HCT116 (cell line): ENCODE results near the gene MDFIC2. TPM values are rescaled to one million over a fixed set of nuclear protein-coding genes. Genes with fewer than 3 reads are reported as not detected.

Experiments used
- ATAC-seq: fragments of 200-7000 bp; cut with Tn5 transposase; 2 replicates; pipeline ENCODE4 v1.9.1; 2020; ENCODE audit warnings: mild to moderate bottlenecking, moderate library complexity
- BruUV-seq: library from RNA; stranded (reverse); fragments of 400-500 nt; replicated peaks from 2 replicates; lab custom pipeline; 2021; lab: Mats Ljungman, UMichigan
- CTCF ChIA-PET: fragments of 300-600 bp; sonication (Branson Sonifier 250); formaldehyde crosslinking; loops from one replicate; lab custom pipeline; 2021; ENCODE audit warnings: antibody characterized with exemption; lab: Charles Lee
- POLR2A ChIA-PET: fragments of 300-600, 350-600 bp; sonication (Branson Sonifier 250); formaldehyde crosslinking; loops from one replicate; lab custom pipeline; 2021; ENCODE audit warnings: antibody characterized with exemption; lab: Charles Lee
- RAD21 ChIA-PET, 2 experiments: fragments of 300-600 bp; sonication (Branson Sonifier 250); formaldehyde crosslinking; loops; one replicate each; lab custom pipeline; 2023; ENCODE audit warnings: low total read pairs in 2 of 2; ENCODE audit not compliant: uncharacterized antibody in 2 of 2, unreplicated experiment in 2 of 2, low non-redundant PET in 1 of 2; lab: Charles Lee
- DNase-seq: peaks from one replicate; pipeline ENCODE4 v3.0.0-alpha.2; 2010; ENCODE audit warnings: low read depth, low spot score
- H2AFZ ChIP-seq: fragments of 200-600 bp; shearing (Covaris generic), sonication (generic); 2 replicates; pipeline ENCODE4 v1.6.1; 2017; ENCODE audit warnings: low read depth, mixed run types, mixed read lengths, antibody characterized with exemption, low read length; ENCODE audit not compliant: poor library complexity, severe bottlenecking
- H3K27ac ChIP-seq: 2 replicates; pipeline ENCODE4 v1.5.1; 2012; ENCODE audit warnings: low read depth, low read length
- H3K27me3 ChIP-seq: fragments of 200-600 bp; sonication (generic); 2 replicates; pipeline ENCODE4 v1.6.1; 2016; ENCODE audit warnings: mixed run types, low read length, mixed read lengths; ENCODE audit not compliant: insufficient read depth
- H3K36me3 ChIP-seq, 2 experiments: fragments of 200-500 bp in 1 of 2; fragments of 200-600 bp in 1 of 2; sonication (Bioruptor generic) in 1 of 2; sonication (generic) in 1 of 2; 2 replicates each; pipeline versions ENCODE4 v1.5.1 to v1.6.1; 2014 to 2016; ENCODE audit warnings: low read length in 2 of 2, inconsistent platforms in 1 of 2, mixed read lengths in 1 of 2, mixed run types in 1 of 2; ENCODE audit not compliant: insufficient read depth in 2 of 2, control insufficient read depth in 1 of 2
- H3K4me1 ChIP-seq, 2 experiments: fragments of 200-600 bp in 1 of 2; sonication (generic) in 1 of 2; 2 replicates each; pipeline versions ENCODE4 v1.5.1 to v1.6.1; 2012 to 2017; ENCODE audit warnings: low read length in 2 of 2, inconsistent platforms in 1 of 2, mild to moderate bottlenecking in 1 of 2, mixed read lengths in 1 of 2, mixed run types in 1 of 2, moderate library complexity in 1 of 2; ENCODE audit not compliant: insufficient read depth in 2 of 2, control insufficient read depth in 1 of 2
- H3K4me2 ChIP-seq: fragments of 200-600 bp; sonication (generic); 2 replicates; pipeline ENCODE4 v1.6.1; 2017; ENCODE audit warnings: mixed run types, low read length, mixed read lengths
- H3K4me3 ChIP-seq, 2 experiments: fragments of 200-600 bp in 1 of 2; sonication (generic) in 1 of 2; replicated peaks in 1 of 2; 2 replicates each; pipeline ENCODE4 v1.5.1; 2011 to 2016; ENCODE audit warnings: low read length in 2 of 2, control low read depth in 1 of 2, low read depth in 1 of 2, mild to moderate bottlenecking in 1 of 2, mixed read lengths in 1 of 2, mixed run types in 1 of 2
- H3K79me2 ChIP-seq: fragments of 200-600 bp; sonication (generic); 2 replicates; pipeline ENCODE4 v1.6.1; 2017; ENCODE audit warnings: mild to moderate bottlenecking, mixed run types, low read length, moderate library complexity, mixed read lengths; ENCODE audit not compliant: insufficient read depth
- H3K9ac ChIP-seq: fragments of 200-600 bp; sonication (generic); 2 replicates; pipeline ENCODE4 v1.6.1; 2016; ENCODE audit warnings: low read length, mixed read lengths
- H3K9me2 ChIP-seq: fragments of 200-600 bp; sonication (generic), shearing (Covaris generic); 2 replicates; pipeline ENCODE4 v1.6.1; 2017; ENCODE audit warnings: mixed run types, mild to moderate bottlenecking, moderate library complexity; ENCODE audit not compliant: insufficient read depth
- H3K9me3 ChIP-seq, 2 experiments: fragments of 200-500 bp in 1 of 2; fragments of 200-600 bp in 1 of 2; sonication (Bioruptor generic) in 1 of 2; sonication (generic) in 1 of 2; 2 replicates each; pipeline ENCODE4 v1.6.1; 2014 to 2017; ENCODE audit warnings: low read length in 2 of 2, mixed read lengths in 2 of 2, inconsistent platforms in 1 of 2, low read depth in 1 of 2, mild to moderate bottlenecking in 1 of 2, mixed run types in 1 of 2, moderate library complexity in 1 of 2; ENCODE audit not compliant: control insufficient read depth in 1 of 2, insufficient read depth in 1 of 2
- H4K20me1 ChIP-seq: fragments of 200-600 bp; sonication (generic), shearing (Covaris generic); 2 replicates; pipeline ENCODE4 v1.6.1; 2017; ENCODE audit warnings: mixed run types, mild to moderate bottlenecking, moderate library complexity; ENCODE audit not compliant: insufficient read depth
- CBX3 ChIP-seq: IDR thresholded peaks from 2 replicates; pipeline ENCODE4 v1.6.1; 2012; ENCODE audit warnings: low read depth
- FOSL1 ChIP-seq: IDR thresholded peaks from 2 replicates; pipeline ENCODE4 v1.6.1; 2012; ENCODE audit warnings: low read depth
- JUND ChIP-seq: IDR thresholded peaks from 2 replicates; pipeline ENCODE4 v1.6.1; 2012
- POLR2A ChIP-seq: IDR thresholded peaks from 2 replicates; pipeline ENCODE4 v1.7.0; 2011; ENCODE audit warnings: borderline replicate concordance; ENCODE audit not compliant: insufficient read depth, insufficient read length; ENCODE audit errors: extremely low read depth
- POLR2AphosphoS5 ChIP-seq: IDR thresholded peaks from 2 replicates; pipeline ENCODE4 v1.6.1; 2011; ENCODE audit warnings: mild to moderate bottlenecking, low read depth, low read length, moderate library complexity
- RAD21 ChIP-seq: IDR thresholded peaks from 2 replicates; pipeline ENCODE4 v1.6.1; 2012; ENCODE audit warnings: low read depth, mild to moderate bottlenecking
- SIN3A ChIP-seq: IDR thresholded peaks from 2 replicates; pipeline ENCODE4 v1.6.1; 2012; ENCODE audit warnings: low read depth
- SRF ChIP-seq: IDR thresholded peaks from 2 replicates; pipeline ENCODE4 v1.6.1; 2012; ENCODE audit warnings: low read depth
- TCF7L2 ChIP-seq: IDR thresholded peaks from 2 replicates; pipeline ENCODE4 v1.7.0; 2011; ENCODE audit warnings: borderline replicate concordance, inconsistent platforms; ENCODE audit not compliant: insufficient read depth, insufficient read length; ENCODE audit errors: extremely low read depth
- ZFX ChIP-seq: fragments of 450-650 bp; IDR thresholded peaks from 2 replicates; pipeline ENCODE4 v1.6.1; 2017
- ZNF274 ChIP-seq: fragments of 200-500 bp; sonication (Bioruptor generic); IDR thresholded peaks from 2 replicates; pipeline ENCODE4 v1.6.1; 2014; ENCODE audit warnings: mild to moderate bottlenecking, low read depth, low read length, inconsistent platforms
- intact Hi-C: fragments of 100-400 bp; cut with micrococcal nuclease; formaldehyde crosslinking; loops from 2 replicates; pipeline ENCODE4 v1.10.0; 2022
- total RNA-seq: library from RNA; stranded (reverse); gene quantifications from one replicate; pipeline ENCODE4 v1.2.1, GENCODE V29; 2021; ENCODE audit not compliant: unreplicated experiment

Gene MDFIC2
- total RNA-seq, 1 experiment from 2014 or later, result not detected

DNA sequence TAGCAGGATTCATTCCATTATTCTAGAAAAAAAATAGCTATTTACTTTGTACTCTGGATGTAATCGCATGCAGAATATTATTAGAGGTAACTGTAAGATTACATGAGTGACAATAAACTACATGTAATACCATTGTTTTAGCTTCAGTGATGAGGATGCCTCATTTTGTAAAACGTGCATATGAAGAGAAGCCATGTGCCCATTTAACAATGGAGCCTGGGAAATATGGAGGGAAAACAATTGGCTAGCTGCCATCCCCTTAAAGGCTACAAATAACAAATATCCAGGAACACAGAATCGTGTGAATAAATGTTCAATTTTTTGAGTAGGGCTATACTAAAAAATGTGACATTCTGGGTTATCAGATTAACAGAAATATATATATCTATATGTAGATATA lies 161.8 kb downstream of the MDFIC2 start:
- Histone ChIP-seq H3K4me3 (no peak overlapping the region), H3K9ac (no peak overlapping the region), H3K9me3 (peaks cover 0 to 2% of the 10 kb centered on the region in 2 experiments; a peak in 1 of 4 replicates), H3K27ac (no peak overlapping the region), H2AFZ (no peak overlapping the region), H4K20me1 (no peaks in the 10 kb centered on the region)
- RAD21 ChIA-PET, result no interaction called here
- CTCF ChIA-PET, result no interaction called here
- no peak for TF ChIP-seq SIN3A
- no peak for TF ChIP-seq ZNF274
- no peak for TF ChIP-seq TCF7L2
- TF ChIP-seq POLR2A, result no peak
- TF ChIP-seq, all 23 proteins: peak for 0
- Histone ChIP-seq H3K79me2 (no peaks in the 10 kb centered on the region), H3K9me2 (no peaks in the 10 kb centered on the region), H3K4me2 (no peak overlapping the region), H3K4me1 (no peaks in the 10 kb centered on the region), H3K27me3 (no peaks in the 10 kb centered on the region), H3K36me3 (no peaks in the 10 kb centered on the region)
- DNase-seq (no peak), ATAC-seq (no peak)
- POLR2A ChIA-PET, result no interaction called here
- intact Hi-C loops, result no loop called here
- BruUV-seq, result no TSS peak

DNA sequence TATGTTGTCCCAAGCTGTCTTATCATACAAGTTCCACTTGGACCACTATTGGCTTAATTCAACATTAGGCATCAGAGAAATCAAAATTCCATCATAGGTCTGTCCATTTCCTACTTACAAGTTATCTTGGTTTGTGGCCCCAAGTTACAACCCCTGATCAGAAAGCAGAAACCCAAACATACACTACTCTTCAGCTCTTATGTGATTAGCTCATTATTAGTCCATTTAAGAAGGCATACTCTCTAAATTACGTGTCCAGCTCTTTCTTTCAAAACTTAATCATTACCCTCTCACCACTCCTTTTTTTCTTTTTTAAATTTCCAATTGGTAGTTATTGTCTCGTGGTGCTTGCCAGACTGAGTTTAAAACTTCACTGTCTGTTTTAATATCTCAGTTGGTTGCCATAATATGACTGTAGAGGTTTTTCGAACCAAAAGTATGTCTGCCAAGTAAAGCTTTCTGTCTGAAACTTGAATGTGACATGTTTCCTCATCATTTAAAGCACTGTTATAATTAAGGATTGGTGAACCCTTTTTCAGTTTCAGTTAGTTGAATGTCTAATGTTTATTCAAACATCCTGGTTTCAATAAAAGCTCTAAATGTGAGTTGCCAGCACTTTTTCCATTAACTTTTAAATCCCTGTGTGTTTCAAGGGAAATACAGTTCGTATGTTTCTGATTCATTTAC lies 162.6 kb downstream of the MDFIC2 start:
- H3K4me2 ChIP-seq, result no peak overlapping the region

More for the DNA sequence above, 162.6 kb downstream of the MDFIC2 start:
- Histone ChIP-seq H3K4me3 (no peak overlapping the region), H3K27ac (no peak overlapping the region), H2AFZ (no peak overlapping the region), H4K20me1 (no peaks in the 10 kb centered on the region), H3K36me3 (no peaks in the 10 kb centered on the region), H3K9me3 (peaks cover 0 to 7% of the 10 kb centered on the region in 2 experiments; a peak in 1 of 4 replicates), H3K9ac (no peak overlapping the region), H3K4me1 (no peaks in the 10 kb centered on the region), H3K27me3 (no peaks in the 10 kb centered on the region), H3K9me2 (no peaks in the 10 kb centered on the region), H3K79me2 (no peaks in the 10 kb centered on the region)
- DNase-seq (no peak), ATAC-seq (no peak)
- TF ChIP-seq ZFX, result no peak
- no peak for TF ChIP-seq SRF
- no peak for TF ChIP-seq RAD21
- TF ChIP-seq POLR2A, result no peak
- TF ChIP-seq FOSL1, result no peak
- TF ChIP-seq POLR2AphosphoS5, result no peak
- TF ChIP-seq JUND, result no peak
- TF ChIP-seq CBX3, result no peak
- ChIA-PET CTCF (no interaction called here), POLR2A (no interaction called here), RAD21 (no interaction called here)
- intact Hi-C loops, result no loop called here
- no TSS peak for BruUV-seq
